GM08714 (cell line): ENCODE measurements around the gene PINK1.
"Not testable (repeated sequence)": the region's sequence is repeated elsewhere in the genome, so short reads cannot be mapped to it uniquely, and the experiment has no call there.

Source experiments
- H3K4me3 ChIP-seq: fragments of 200-500 bp; sonication (Bioruptor generic); 2 replicates; pipeline ENCODE4 v1.5.1; 2014; ENCODE audit warnings: mild to moderate bottlenecking, low read length, inconsistent platforms
- ZNF274 ChIP-seq: IDR thresholded peaks from 2 replicates; pipeline ENCODE4 v1.6.1; 2012; ENCODE audit warnings: mild to moderate bottlenecking, low read depth, low read length

The PINK1 gene

GRCh38 chr1:20602851-20603450 is 30.3 kb upstream of the PINK1 start:
- no peak overlapping the region for H3K4me3 ChIP-seq

GRCh38 chr1:20603504-20604464 is 29.5 kb upstream of the PINK1 start:
- H3K4me3 ChIP-seq = no peak overlapping the region
- no peak for TF ChIP-seq ZNF274

More at GRCh38 chr1:20602851-20603450, 30.3 kb upstream of the PINK1 start:
- no peak for TF ChIP-seq ZNF274

GRCh38 chr1:20604678-20605077 is 28.6 kb upstream of the PINK1 start:
- H3K4me3 ChIP-seq = no peak overlapping the region
- TF ChIP-seq ZNF274 = no peak

- not testable (repeated sequence) for H3K4me3 ChIP-seq
Measured at GRCh38 chr1:20606801-20607570, 26.3 kb upstream of the PINK1 start.

GRCh38 chr1:20609541-20609940 is 23.7 kb upstream of the PINK1 start:
- H3K4me3 ChIP-seq = no peak overlapping the region
- no peak for TF ChIP-seq ZNF274

- no peak overlapping the region for H3K4me3 ChIP-seq
- no peak for TF ChIP-seq ZNF274
Measured at GRCh38 chr1:20610970-20611369, 22.3 kb upstream of the PINK1 start.

GRCh38 chr1:20611652-20612051 is 21.6 kb upstream of the PINK1 start:
- TF ChIP-seq ZNF274 = no peak
- H3K4me3 ChIP-seq = no peak overlapping the region

- no peak overlapping the region for H3K4me3 ChIP-seq
- TF ChIP-seq ZNF274 = no peak
Measured at GRCh38 chr1:20612221-20612746, 21.0 kb upstream of the PINK1 start.

GRCh38 chr1:20614131-20614579 is 19.1 kb upstream of the PINK1 start:
- no peak for TF ChIP-seq ZNF274
- no peak overlapping the region for H3K4me3 ChIP-seq

GRCh38 chr1:20615946-20616846 is 17.1 kb upstream of the PINK1 start:
- no peak for TF ChIP-seq ZNF274
- H3K4me3 ChIP-seq = no peak overlapping the region

GRCh38 chr1:20616847-20617487 is 16.3 kb upstream of the PINK1 start:
- no peak for TF ChIP-seq ZNF274
- no peak overlapping the region for H3K4me3 ChIP-seq

GRCh38 chr1:20618550-20618949 is 14.7 kb upstream of the PINK1 start:
- TF ChIP-seq ZNF274 = no peak

GRCh38 chr1:20619999-20620398 is 13.3 kb upstream of the PINK1 start:
- no peak overlapping the region for H3K4me3 ChIP-seq
- no peak for TF ChIP-seq ZNF274

More at GRCh38 chr1:20618550-20618949, 14.7 kb upstream of the PINK1 start:
- H3K4me3 ChIP-seq = no peak overlapping the region

- H3K4me3 ChIP-seq = no peak overlapping the region
- no peak for TF ChIP-seq ZNF274
Measured at GRCh38 chr1:20621012-20621411, 12.2 kb upstream of the PINK1 start.
